GM18526 (cell line): Measurements from ENCODE around the gene SPRED3.

Experiments
- POLR2A ChIP-seq: IDR thresholded peaks from 3 replicates; pipeline ENCODE4 v1.6.1; 2011; ENCODE audit not compliant: insufficient read length; ENCODE audit errors: extremely low read depth

The SPRED3 gene

GRCh38 chr19:38425810-38426466 is 37.4 kb downstream of the SPRED3 start, which contains the start of gene RASGRP4:
TSS of gene RASGRP4 (minus strand) at chr19:38426219. CDS start at chr19:38426091, 128 bp downstream.
- no peak for TF ChIP-seq POLR2A

- no peak for TF ChIP-seq POLR2A
Measured at GRCh38 chr19:38429055-38429810, 40.7 kb downstream of the SPRED3 start.

DNA sequence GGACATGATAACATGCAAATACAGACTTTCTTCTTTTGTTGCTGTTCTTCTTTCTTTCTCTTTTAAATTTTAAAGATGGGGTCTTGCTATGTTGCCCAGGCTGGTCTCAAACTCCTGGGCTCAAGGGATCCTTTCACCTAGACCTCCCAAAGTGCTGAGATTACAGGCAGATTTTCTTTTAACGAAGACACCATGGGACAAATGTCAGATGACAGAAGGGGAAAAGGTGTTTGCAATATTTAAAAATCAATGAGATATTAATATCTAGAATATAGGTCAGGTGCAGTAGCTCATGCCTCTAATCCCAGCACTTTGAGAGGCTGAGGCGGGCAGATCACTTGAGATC is 41.3 kb downstream of the SPRED3 start:
- TF ChIP-seq POLR2A, result no peak

DNA sequence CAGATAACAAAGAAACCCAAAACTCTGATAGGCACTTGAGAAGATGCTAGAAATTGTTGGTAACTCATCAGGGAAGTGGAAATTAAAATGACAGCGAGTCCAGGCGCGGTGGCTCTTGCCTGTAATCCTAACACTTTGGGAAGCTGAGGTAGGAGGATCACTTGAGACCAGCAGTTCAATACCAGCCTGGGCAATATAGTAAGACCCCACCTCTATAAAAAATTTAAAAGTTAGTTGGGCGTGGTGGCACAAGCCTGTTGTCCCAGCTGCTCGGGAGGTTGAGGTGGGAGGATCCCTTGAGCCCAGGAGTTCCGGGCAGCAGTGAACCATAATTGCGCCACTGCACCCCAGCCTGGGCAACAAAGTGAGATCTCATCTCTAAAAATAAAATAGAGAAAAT is 42.4 kb downstream of the SPRED3 start:
- TF ChIP-seq POLR2A, result no peak

DNA sequence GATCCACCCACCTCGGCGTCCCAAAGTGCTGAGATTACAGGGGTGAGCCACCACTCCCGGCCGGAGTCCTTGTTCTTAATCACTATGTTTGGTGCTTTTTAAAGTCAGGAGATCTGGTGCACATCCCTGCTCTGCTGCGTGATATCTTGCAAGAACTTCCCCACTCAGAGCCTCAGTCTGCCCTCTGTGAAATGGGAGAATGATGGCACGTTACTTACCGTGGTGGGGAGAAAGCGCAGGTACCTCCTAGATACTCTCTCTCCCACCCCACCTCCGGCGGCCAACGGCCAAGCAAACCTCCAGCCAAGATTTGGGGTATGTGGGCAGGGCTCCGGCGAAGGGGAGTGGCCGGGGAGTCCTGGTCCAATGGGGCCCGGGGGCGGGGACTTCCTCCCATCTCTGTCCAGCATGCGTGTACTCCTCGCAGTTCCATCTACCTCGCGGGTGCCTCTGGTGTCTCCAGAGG is 44.8 kb downstream of the SPRED3 start, which contains the start of gene RYR1:
TSS of gene RYR1 (plus strand) at position 424 of the 466 bp plus-strand sequence. CDS start 139 bp downstream, outside the sequence.
- TF ChIP-seq POLR2A, result no peak

- no peak for TF ChIP-seq POLR2A
Measured at GRCh38 chr19:38434549-38435051, 46.1 kb downstream of the SPRED3 start.

DNA sequence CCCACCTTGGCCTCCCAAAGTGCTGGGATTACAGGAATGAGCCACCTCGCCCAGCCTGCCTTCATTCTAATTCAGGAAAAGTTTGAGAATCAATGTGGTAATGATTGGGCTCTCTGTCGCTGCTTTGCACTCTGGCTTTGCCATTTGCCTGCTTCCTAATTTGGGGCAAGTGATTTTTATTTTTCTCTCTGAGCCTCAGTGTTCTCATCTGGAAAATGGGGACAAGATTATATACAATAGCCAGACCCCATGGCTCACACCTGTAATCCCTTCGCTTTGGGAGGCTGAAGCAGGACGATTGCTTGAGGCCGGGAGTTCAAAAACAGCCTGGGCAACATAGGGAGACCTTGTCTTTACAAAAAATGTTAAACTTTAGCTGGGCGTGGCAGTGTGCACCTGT is 48.8 kb downstream of the SPRED3 start:
- no peak for TF ChIP-seq POLR2A

DNA sequence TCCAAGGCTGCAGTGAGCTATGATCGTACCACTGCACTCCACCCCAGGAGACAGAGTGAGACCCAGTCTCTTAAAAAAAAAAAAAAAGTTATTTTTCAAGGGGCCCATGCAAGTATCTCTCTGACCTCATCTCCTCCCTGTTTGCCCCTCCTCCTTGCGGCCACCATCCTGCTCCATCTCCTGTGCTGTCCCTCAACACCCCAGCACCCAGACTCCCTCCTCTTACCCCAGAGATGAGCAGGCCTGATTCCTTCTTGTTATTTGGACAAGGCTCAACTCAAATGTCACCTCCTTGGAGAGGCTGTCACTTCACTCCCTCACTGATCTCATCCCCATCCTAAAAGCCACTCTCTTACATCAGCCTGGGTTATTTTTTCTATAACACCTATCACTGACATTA is 49.4 kb downstream of the SPRED3 start:
- TF ChIP-seq POLR2A, result no peak

DNA sequence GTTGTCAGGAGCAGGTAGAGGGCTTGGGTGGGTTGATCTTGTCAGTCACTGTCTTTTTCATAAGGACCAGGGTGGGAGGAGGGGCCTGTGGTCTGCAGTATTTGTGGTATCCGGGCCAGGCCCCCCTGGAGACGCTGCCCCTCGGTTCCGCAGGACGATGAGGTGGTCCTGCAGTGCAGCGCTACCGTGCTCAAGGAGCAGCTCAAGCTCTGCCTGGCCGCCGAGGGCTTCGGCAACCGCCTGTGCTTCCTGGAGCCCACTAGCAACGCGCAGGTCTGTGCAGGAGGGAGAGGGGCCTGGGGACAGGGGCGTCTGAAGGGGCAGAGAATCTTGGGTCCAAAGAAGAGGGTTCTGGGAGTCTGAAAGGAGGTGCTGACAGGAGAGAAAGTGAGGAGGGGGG is 52.1 kb downstream of the SPRED3 start:
- no peak for TF ChIP-seq POLR2A

- TF ChIP-seq POLR2A, result no peak
Measured at GRCh38 chr19:38441657-38442348, 53.3 kb downstream of the SPRED3 start.

DNA sequence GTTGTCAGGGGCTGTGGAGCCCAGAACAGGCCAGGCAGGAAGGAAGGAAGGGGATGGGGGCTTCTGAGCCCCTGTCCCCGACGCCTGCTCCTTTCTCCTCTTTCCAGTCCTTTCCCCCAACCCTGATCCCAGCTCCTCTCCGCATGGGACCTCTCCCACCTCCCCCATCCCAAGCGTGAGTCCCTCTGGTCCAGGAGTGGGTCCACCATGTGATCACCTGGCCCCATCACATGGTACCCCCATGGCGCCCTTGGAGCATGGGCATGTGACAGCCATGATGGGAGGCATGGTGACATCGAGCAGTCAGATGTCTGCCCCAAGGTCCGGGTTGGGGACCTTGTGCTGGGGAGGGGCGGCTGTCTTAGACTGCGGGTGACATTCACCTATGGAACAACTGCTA is 54.2 kb downstream of the SPRED3 start:
- no peak for TF ChIP-seq POLR2A

DNA sequence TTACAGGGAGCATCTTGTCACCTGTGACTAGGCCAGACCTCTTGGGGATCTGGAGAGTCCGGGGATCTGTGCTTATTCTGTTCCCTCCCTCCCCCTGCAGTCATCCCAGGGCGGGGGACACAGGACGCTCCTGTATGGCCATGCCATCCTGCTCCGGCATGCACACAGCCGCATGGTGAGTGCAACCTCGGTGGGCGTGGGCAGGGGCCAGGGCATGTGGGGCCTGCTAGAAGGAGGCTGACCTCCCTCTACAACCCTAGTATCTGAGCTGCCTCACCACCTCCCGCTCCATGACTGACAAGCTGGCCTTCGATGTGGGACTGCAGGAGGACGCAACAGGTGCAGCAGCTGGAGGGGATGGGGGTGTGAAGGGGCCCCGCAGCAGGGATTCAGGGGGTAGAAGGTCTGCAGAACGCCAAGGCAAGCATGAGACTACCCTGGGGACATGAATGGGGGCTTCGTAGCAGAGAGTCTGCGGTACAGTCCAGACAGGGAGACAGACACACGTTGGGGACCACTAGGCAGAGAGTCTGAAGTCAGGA is 55.0 kb downstream of the SPRED3 start:
- TF ChIP-seq POLR2A, result no peak

GRCh38 chr19:38444026-38444425 is 55.5 kb downstream of the SPRED3 start:
- TF ChIP-seq POLR2A, result no peak

- TF ChIP-seq POLR2A, result no peak
Measured at GRCh38 chr19:38445362-38445761, 56.9 kb downstream of the SPRED3 start.

DNA sequence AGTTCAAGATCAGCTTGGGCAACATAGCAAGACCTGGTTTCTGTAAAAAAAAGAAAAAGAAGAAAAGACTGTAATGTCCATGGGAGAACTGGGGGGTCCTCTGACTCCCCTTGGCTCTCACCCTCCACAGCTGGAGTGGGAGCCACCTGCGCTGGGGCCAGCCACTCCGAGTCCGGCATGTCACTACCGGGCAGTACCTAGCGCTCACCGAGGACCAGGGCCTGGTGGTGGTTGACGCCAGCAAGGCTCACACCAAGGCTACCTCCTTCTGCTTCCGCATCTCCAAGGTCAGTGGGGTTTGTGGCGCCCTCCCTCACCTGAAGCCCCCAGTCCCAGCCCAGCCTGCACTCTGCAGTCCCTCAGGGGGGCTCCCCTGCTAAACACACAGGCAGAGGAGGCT is 59.7 kb downstream of the SPRED3 start:
- TF ChIP-seq POLR2A, result no peak
